Measurements from ENCODE around the gene PREP.
A peak's percentile ranks its signal among the peaks of the same experiment; 100 is the strongest.
"Not testable (repeated sequence)": the region's sequence is repeated elsewhere in the genome, so short reads cannot be mapped to it uniquely, and the experiment has no call there.

Gene PREP

DNA sequence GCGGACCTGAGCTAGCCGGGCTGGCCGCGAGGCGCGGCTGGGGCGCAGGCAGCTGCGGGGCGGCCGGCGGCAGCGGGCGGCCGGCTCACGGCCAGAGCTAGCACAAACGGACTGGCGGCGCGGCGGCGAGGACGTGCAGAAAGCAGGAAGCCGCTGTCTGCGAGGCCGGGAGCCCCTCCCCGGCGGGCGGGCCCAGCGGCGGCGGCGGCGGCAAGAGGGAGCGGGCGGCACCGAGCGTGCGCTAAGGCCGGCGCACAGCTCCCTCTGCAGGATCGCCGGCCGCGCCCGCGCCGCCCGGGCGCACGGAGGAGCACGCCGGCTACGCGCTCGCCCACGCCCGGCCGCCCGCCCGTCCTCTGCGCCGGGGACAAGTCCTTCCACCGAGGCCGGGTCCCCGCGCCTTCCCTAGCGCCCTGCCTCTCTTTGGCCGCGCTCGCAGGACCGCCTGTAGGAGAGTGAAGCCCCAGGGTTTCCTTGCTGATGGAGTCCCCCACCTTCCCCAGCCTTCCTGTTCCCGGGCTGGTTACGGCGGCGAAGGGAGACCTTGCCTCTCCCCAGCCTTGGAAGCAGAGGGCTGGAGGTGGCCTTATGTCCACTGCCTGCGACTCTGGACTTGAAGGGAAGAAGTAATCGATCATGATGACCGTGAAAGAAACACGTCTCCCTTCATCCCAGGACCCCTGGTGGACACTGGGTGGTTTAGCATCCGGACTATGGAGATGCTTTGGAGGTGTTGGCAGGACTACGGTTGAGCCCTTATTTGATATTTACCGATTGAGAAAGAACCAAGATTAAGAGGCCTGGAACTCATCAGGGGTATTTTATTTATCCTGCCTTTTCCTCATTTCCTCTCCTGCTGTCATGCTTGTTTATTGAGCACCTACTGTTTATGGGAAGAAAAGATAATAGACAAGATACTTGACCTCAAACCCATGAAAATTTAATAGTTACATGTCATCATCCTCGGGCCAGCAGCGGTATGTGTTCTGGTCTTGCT, at the start of gene PREP:
TSS of gene PREP (minus strand) at position 144 of the 997 bp plus-strand sequence. CDS start 191 bp downstream, outside the sequence.
- DNase-seq (ENCODE audit: low spot score), result peak; percentile 78

DNA sequence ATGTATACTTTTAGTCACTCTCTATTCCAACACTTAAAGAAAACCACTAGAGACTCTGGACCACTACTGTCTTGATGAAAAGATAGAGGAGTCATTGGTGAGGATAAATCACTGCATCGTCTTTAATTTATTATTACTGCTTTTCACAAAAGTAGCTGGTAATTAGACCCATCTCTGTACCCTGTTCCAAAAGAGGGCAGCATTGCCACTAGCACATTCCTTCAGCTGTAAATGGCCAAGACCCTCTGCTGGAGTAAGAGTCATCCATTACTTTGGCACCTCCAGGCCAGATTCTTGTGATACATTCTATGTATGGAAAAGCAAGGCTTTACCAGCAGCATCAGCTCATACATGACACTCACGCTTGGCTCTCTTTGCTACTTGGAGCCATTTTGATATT, 49.5 kb upstream of the PREP start:
- no peak for DNase-seq (ENCODE audit: low spot score)

DNA sequence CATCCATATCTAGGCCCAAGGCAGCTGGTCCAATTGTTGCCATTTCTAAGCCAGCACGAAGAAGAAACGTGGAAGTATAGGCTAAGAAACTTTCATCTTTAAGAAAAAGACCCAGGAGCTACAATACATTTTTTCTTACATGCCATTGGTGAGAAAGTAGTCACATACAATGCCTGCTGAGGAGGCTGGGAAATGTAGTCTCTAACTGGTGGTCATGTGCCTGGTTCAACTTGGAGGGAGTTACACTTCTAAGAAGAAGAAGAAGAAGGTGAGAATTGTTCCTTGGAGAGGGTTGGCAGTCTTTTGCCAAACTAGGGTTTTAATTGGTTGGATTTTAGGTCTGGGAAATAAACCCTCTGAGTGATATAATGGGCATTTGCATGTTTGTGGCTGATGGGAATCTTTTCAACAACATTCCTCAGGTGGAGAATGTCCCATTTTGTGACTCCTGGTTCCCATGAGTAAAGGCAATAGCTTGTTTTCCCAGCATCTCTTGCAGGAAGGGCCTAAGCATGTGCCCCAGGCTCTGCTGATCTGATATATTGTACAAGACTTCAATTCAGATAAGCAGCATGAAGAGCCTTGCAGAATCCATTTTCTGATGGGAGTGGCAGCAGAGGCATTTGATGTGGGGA, 47.0 kb upstream of the PREP start:
- no peak for DNase-seq (ENCODE audit: low spot score)

DNA sequence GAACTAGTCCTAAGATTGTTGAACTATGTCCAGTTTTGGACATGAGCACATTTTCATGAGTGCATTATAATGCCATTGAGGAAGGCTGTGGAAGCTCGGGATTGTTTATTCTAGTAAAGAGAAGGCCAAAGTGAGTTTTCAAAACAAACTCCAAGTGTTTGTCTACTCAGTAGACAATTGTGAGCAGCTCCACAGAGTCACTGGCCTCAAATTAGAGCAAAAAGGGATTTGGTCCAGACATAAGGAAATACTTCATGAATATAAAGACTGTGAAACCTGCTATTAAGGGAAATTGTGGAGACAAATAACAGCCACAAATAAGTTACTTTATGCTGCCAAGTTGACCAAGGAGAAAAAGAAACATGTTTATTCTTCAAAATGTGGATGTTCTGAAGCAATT, 42.6 kb upstream of the PREP start:
- no peak for DNase-seq (ENCODE audit: low spot score)

DNA sequence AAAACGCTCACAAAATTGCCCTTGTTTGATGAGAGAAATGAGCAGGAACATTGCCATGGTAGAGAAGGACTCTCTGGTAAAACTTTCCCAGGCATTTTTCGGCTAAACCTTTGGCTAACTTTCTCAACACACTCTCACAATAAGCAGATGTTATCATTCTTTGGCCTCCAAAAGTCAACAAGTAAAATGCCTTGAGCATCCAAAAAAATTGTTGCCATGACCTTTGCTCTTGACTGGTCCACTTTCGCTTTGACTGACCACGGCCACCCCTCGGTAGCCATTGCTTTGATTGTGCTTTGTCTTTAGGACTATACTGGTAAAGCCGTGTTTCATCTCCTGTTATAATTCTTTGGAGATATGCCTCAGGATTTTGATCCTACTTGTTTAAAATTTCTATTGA, 41.1 kb upstream of the PREP start:
- DNase-seq (ENCODE audit: low spot score), result no peak

DNA sequence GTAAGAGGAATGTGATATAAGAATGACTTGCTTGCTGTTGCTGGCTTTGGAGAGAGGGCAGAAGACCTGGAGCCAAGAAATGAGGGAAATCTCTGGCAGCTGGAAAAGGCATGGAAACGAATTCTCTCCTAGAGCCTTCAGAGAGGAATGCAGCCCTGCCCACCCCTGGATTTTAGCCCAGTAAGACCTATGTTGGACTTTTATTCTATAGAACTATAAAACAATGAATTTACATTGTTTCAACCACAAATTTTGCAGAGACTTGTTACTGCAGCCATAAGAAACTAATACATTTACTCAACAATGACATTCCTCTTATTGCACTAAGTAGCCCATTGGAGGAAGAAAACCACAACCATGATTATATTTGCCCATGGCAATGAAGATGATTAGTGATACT, 39.5 kb upstream of the PREP start:
- no peak for DNase-seq (ENCODE audit: low spot score)

DNA sequence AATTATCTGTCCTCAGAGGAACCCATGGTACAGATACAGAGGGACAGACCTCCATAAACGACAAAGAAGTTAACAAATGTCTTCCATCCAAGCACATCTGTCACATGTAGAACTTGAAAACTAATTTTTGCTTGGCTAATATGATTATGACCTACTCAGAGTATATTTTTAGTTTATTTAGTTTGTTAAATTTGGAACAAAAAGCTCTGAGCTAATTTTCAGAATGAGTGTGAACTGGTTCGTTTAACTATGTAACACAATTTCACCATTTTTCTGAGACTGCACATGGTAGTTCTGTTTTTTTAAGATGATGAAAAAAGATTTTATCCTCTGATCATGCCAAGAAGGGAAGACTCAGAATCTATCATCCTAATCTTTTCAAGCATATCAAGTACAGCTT, 34.4 kb upstream of the PREP start:
- no peak for DNase-seq (ENCODE audit: low spot score)

DNA sequence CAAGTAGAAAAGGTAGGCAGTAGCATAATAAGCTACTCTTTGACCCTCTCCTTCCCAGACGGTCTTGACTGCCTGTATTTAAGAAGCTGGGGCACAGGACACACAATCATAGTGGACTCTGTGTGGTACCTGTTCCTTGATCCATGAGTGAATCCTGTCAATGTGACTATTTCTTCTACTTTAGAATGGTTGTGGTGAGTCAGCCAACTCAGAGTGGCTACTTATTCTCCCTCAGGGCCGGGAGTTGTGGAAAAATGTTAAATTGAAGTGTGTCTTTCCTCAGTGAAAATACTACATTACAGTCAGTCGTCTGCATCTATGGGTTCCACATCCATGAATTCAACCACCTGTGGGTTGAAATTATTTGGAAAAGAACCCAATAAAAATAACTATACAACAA, 30.8 kb upstream of the PREP start:
- DNase-seq (ENCODE audit: low spot score), result no peak

DNA sequence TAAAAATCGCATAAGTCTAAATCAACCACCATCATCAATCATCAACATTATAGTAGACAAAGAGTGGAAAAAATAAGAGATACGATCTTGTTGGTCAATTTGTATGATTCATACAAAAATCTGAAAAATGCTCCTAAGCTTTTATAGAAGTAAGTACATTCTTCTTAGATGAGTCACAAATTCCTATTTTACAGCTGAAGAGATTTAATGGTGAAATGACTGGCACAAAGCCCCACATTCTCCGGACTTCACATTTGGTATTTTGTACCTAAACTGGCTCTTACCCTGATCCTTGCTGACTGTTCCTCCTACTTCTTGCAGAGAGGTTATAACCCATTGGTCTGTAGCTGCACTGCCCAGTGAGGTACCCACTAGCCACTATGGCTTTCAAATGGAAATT, 29.9 kb upstream of the PREP start:
- no peak for DNase-seq (ENCODE audit: low spot score)

DNA sequence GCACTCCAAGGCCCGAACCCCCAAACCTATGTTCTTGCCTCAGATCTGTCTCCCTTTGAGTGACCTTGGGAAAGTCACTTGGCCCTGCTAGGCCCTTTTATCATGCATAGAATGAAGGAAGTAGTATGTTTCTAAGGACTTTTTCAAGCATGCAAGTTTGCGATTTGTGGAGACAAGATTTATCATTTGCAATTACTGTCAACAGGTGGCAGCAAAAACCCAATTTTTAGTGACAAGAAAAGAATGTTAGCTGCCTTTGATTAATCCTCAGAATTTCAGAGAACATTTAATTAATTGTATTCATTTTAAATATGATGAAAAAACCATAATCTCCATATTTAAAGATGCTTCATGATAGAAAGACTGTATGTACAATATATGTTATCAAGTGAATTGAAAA, 28.3 kb upstream of the PREP start:
- DNase-seq (ENCODE audit: low spot score), result peak; percentile 67

DNA sequence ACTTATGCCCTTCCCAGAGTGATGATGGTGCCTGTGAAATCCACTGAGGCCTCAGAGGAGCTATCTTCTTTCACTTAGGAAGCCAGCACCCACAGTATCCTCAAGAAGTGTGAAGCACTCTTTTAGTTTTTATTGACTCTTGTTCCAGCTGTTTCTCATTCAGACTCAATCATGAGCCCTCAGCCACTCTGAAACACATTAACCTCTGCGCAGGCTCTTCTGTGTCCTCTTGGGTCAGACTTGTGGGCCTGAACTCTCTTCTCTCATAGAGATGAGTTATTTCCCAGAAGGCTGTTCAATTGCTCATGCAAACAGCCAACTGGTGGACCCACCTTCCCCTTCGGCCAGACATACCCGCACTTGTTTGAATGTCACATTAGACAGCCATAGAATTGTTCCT, 27.8 kb upstream of the PREP start:
- DNase-seq (ENCODE audit: low spot score), result no peak

DNA sequence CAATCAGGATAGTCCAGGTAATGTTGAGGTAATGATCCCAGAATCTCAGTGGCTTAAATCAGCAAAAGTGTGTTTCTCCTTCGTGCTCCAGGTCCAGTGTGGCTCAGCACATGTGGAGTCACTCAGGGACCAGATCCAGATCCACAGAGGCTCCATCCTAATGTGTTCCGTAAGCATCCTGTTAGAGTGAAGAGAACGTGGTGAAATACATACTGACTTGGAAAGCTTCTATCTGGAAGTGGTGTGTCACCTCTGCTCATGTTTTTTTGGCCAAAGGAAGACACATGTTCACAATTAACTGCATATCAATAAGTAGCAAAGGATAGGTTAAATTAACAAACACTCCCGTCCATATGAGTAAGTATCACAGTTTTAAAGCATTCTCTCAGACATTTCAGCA, 26.8 kb upstream of the PREP start:
- DNase-seq (ENCODE audit: low spot score), result no peak

DNA sequence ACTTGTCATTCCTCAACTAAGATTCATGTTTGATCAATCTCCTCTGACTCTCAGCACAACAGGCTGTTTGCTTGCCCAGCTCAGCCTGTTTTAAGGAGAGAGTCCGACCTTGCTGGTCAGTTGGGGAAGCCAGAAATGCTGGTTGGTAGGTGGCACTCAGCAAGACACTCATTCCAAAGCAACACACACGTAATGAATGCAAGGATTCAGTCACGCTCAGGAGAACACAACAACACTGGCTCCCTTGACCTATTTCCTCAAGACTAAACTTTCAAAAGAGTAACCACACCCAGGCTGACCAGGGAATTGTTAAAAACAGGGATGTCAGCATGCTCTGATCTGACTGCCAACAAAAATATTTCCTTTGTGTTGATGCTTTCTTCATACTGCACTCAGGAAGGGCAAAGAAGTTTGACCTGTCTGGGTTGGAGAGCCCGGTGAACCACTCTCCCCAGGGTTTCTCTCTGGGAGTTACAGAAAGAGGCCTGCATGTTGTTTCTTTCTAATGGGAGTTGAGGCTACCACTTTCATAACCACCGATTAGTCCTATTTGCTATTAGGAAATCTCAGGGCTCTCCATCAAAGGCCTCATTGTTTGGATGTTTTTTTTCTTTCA, 25.6 kb upstream of the PREP start:
- peak; percentile 18 for DNase-seq (ENCODE audit: low spot score)

DNA sequence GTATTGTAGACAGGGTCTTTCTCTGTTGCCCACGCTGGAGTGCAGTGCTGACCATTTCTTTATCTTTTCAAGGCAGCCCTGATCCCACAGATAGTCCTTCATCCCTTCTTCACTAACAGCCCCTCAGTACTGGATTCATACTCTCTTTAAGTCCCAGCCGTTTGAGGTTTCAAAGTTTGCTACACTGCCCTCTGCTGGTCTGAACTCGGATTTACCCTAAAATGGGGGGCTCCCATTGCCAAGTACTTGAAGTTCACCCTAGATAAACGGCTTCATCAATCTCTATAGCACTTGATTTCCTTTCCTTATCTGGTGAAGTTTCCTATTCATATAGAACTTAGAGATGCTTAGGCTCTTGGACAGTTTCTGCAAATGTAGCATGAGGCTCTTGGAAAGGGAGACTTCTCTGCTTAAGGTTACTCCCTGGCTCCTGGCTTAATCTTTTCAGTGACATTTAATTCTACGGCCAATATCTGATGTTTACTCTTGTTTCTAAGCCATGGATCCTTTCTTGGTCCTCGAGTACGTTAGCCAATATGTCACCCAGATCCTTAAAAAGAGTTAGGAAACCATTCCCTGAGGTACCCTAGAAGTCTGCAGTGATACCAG, 21.4 kb upstream of the PREP start:
- peak; percentile 58 for DNase-seq (ENCODE audit: low spot score)

DNA sequence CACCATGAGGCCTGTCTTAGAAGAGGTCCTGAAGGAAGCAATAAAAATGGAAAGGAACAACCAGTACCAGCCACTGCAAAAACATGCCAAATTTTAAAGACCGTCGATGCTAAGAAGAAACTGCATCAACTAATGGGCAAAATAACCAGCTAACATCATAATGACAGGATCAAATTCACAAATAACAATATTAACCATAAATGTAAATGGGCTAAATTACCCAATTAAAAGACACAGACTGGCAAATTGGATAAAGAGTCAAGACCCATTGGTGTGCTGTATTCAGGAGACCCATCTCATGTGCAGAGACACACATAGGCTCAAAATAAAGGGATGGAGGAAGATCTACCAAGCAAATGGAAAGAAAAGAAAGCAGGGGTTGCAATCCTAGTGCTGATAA, 14.1 kb upstream of the PREP start:
- DNase-seq (ENCODE audit: low spot score), result not testable (repeated sequence)

DNA sequence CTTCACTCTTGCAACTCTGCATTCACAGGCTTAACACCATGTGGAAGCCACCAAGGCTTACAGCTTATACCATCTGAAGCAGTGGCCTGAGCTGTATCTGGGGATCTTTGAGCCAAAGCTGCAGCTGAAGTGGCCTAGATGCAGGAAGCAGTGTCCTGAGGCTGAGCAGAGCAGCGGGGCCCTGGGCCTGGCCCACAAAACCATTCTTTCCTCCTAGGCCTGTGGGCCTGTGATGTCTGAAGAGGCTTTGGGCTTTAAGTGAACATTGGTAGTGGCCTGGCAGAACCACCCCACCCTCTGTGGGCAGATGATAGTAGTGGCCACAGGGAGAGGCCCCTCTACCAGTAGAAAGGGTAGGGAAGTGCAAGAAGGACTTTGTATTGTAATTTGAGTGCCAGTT, 6.9 kb upstream of the PREP start:
- no peak for DNase-seq (ENCODE audit: low spot score)

DNA sequence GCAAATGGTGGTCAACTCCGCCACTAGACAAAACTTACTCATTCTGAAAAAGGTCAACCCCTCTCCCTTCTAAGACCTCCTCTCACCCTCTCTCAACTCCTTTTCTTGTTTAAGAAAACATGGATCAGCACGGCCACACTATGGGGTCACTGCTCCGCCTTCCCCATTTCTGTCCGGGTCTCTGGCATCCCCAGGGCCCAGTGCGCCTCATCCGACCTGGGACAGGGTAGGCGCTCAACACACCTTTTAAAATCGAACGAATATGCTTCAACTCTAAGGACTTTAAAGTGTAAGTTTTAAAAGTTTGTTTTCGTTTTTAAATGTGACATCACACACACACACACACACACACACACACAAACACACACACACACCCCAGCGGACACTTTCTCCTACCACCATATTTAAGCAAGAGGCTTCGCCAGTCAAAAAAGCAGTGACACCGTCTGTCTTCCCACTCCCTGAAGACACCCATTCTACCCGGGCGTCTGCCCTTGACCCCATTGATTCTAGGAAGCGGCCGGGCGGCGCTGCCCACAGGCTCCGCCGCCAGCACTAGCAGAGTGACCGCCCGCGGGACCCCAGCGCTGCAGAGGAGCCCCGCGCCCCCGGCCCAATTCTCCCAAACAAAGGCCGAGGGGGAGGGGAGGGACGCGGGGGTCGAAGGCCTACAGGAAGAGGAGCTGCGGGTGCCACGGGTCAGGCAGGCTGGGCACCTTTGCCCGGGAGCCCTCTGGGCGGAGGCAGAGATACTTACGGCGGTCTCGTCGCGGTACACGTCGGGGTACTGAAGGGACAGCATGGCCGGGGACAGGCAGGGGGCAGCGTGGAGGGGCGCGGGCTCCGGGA, 568 bp downstream of the PREP start:
- no peak for DNase-seq (ENCODE audit: low spot score)

DNA sequence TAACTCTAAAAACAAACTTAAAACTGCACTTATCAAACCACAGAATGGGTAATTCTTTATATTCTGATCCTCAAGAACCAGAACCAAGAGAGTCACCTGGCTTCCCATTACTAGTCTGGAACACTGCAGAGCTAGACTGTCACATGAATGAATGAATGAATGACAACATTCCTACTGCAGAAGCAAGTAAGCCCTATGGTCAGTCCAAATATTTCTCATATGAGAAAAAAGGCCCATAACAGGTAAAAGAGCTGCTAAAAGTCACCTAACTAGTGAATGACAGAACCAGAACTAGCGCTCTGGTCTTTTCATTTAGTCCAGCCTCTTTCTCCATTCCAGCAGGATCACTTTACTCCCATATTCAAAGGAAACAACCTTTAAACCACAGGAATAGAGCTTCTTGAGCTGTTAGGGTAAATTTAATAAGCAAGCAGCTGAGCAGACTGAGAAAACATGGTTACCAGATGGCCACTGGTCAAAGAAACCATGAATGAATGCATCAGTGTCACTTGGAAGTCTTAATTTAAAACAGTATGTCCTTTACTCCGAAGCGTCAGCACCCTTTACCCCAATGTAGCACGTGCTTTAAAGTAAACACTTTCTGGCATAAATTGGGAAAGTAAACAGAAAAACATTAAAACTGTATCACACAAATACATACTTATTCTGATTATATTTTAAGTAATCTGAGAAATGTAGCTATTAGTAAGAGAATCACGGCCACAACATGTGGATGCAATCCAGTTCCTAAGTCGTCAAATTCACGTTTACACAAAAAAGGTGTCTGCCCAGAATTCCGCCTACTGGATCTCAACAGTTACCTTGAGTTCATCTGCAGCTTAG, 1.4 kb downstream of the PREP start:
- no peak for DNase-seq (ENCODE audit: low spot score)

DNA sequence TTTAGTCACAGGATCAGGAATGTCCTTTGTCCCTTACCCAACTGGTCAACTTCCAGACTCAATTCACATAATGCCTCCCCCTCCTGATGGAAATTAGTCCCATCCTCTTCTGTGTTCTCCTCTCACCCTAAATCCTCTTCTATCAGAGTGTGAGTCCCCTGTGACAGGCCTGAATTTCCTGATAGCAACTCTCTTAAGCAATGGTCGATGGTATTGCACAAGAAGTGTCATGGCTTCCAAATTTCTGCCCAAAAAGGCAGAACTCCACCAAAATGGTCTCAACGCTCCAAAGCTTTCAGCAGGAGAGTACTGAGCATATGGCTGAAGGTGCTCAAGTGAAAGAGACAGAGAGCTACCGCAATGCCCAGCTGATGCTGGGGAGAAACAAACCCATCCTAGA, 2.4 kb downstream of the PREP start:
- DNase-seq (ENCODE audit: low spot score), result no peak

DNA sequence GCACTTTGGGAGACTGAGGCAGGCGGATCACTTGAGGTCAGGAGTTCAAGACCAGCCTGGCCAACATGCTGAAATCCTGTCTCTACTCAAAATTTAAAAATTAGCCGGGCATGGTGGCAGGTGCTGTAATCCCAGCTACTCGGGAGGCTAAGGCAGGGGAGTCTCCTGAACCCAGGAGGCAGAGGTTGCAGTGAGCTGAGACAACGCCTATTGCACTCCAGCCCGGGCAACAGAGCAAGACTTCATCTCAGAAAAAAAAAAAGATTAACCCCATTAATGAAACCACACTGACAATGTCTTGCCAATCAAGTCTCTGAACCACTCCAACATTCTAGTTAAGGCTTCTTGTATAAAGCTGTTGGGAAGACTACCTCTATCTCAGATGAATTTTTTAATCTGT, 4.0 kb downstream of the PREP start:
- DNase-seq (ENCODE audit: low spot score), result no peak

DNA sequence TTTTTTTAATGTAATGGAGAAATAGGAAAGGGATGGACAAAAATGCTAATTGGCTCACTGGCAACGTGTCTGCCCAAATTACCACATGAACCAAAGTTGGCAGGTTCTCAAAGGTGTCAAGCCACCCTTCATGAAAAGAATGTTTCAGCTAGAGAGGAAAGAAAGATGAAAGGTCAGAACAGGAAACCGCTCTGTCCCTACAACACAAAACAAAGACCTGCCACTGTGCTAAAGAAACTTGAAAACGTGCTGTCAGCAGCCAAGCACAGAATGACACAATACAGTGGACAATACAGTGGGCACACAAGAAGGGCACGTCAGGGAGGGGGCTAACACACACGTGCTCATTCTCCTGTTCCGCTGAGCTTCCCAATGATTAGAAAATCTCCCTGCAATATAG, 4.9 kb downstream of the PREP start:
- DNase-seq (ENCODE audit: low spot score), result peak; percentile 84

Data from pons (tissue), 1 donor.